Tibial nerve (tissue), 4 donors: Measurements from ENCODE around the gene LIN54.

Experiments used
- CTCF ChIP-seq, 5 experiments: fragments of 200-600 bp in 3 of 5; fragments of 450-650 bp in 2 of 5; sonication (generic) in 3 of 5; IDR thresholded peaks; one replicate each; pipeline ENCODE4 v1.5.1; 2016 to 2019; ENCODE audit warnings: antibody characterized with exemption in 5 of 5, mild to moderate bottlenecking in 3 of 5, moderate library complexity in 2 of 5
- EP300 ChIP-seq, 2 donors: sonication (generic); formaldehyde crosslinking; IDR thresholded peaks; one replicate each; pipeline ENCODE4 v1.6.1; 2017; ENCODE audit warnings: antibody characterized with exemption in 2 of 2, mild to moderate bottlenecking in 1 of 2
- POLR2A ChIP-seq, 2 donors: fragments of 450-650 bp; IDR thresholded peaks; one replicate each; pipeline ENCODE4 v1.6.1; 2017; ENCODE audit warnings: antibody characterized with exemption in 2 of 2, mild to moderate bottlenecking in 2 of 2, moderate library complexity in 2 of 2

- no peak for TF ChIP-seq POLR2A (IDR thresholded peaks at IDR 0.05)
- no peak for TF ChIP-seq CTCF (IDR thresholded peaks at IDR 0.05)
- no peak for TF ChIP-seq EP300 (IDR thresholded peaks at IDR 0.05)
Measured at GRCh38 chr4:83010522-83011318, at the start of gene LIN54.
